ENCODE data around the gene WDR26. TPM values are rescaled to one million over a fixed set of nuclear protein-coding genes. Genes with fewer than 3 reads are reported as not detected.

Gene WDR26
- total RNA-seq (2012; rRNA removed) (23.8 and 41.4 TPM in 2 replicates), polyA plus RNA-seq (2012; rRNA removed) (31.1 and 46.4 TPM in 2 replicates), Bru-seq, nascent RNA (percentile 98 among the genes with signal in this experiment), BruChase-seq, experiment 1, labeled RNA remaining after a 6-hour chase (percentile 98 among the genes with signal in this experiment), BruChase-seq, experiment 2, labeled RNA remaining after a 2-hour chase (percentile 98 among the genes with signal in this experiment)
- 13.2 and 15.6 TPM in 2 replicates for polyA plus RNA-seq (2012; cell fraction: cytosol; rRNA removed)
- 14.3 and 60.9 TPM in 2 replicates for polyA plus RNA-seq (2012; cell fraction: nucleus; rRNA removed; ENCODE audit: low replicate concordance)
- long read RNA-seq, full-length matches to known transcripts, result 18 of 69 reads
- long read RNA-seq, partial matches to known transcripts, result 4 of 69 reads
- long read RNA-seq, other reads (novel, unspliced or antisense), result 47 of 69 reads

- peak within 1 kb of the TSS; percentile 95 for H2AFZ ChIP-seq (replicated peaks; ENCODE audit: low read length, poor library complexity)
- 2% methylated on average over 23 of the region's 46 CpGs; no CpG with 5 or more reads in 1 of the 2 experiments for WGBS, 2 experiments (ENCODE audit: extremely low coverage in 2 of 2, insufficient read length in 1 of 2)
- peak; percentile 74 for ATAC-seq (ENCODE audit: low read depth)
- peak within 1 kb of the TSS; percentile 92 for H3K9ac ChIP-seq (ENCODE audit: low read depth, low read length)
- H3K79me1 ChIP-seq (ENCODE audit: low read depth in 1 of 2, low read length in 2 of 2), result peaks cover 9 to 36% of the 10 kb centered on the region in 2 experiments
- H2AK5ac ChIP-seq (ENCODE audit: low read depth, low read length), result peak within 1 kb of the TSS; percentile 100
- no peaks in the 10 kb centered on the region; the same call in 1 of the 2 replicates for H3K36me3 ChIP-seq (ENCODE audit: control insufficient read depth, insufficient read depth, low read length)
- peak within 1 kb of the TSS; percentile 95 for H4K5ac ChIP-seq (ENCODE audit: low read depth, low read length)
- no peaks in the 10 kb centered on the region for H3K27me3 ChIP-seq (ENCODE audit: control insufficient read depth, insufficient read depth, low read length)
- DNase-seq, result peak; percentile 80
- no TSS peak for BruUV-seq (replicated peaks)
- H3K4ac ChIP-seq (ENCODE audit: low read depth, low read length), result peak within 1 kb of the TSS; percentile 99
- peak within 1 kb of the TSS; percentile 53 for H2BK15ac ChIP-seq (ENCODE audit: low read depth, low read length)
- H3K4me2 ChIP-seq (ENCODE audit: low read depth, low read length), result peak within 1 kb of the TSS; percentile 97
- H3K18ac ChIP-seq (ENCODE audit: low read depth, low read length), result peak within 1 kb of the TSS; percentile 94
- dilution Hi-C loops (cut with HindIII; ENCODE audit: low sequenced_read_pairs, unreplicated experiment) (no loop called here), intact Hi-C loops (cut with micrococcal nuclease) (loop anchor here (1.0 to 10.0 kb wide), 4 partner anchors 22 to 490 kb away; partner anchors contain the start of gene DNAH14), in situ Hi-C loops (cut with MboI; ENCODE audit: low sequenced_read_pairs) (no loop called here)
- peaks cover 7% of the 10 kb centered on the region for H3K9me1 ChIP-seq (ENCODE audit: insufficient read depth, low read length)
- H3K4me1 ChIP-seq (ENCODE audit: control insufficient read depth, insufficient read depth, low read length), result peaks cover 4% of the 10 kb centered on the region; the same call in 1 of the 2 replicates
- no peaks in the 10 kb centered on the region for H3K9me3 ChIP-seq (ENCODE audit: control insufficient read depth, insufficient read depth, low read length)
- H2AK9ac ChIP-seq (replicated peaks; ENCODE audit: low read depth, low read length, poor library complexity), result peak within 1 kb of the TSS; percentile 98
- peak within 1 kb of the TSS; percentile 77 for H3K4me3 ChIP-seq (ENCODE audit: insufficient read depth, low read depth, low read length)
- H2BK120ac ChIP-seq (ENCODE audit: low read depth, low read length), result peak within 1 kb of the TSS; percentile 75
- H3K14ac ChIP-seq (replicated peaks; ENCODE audit: low read depth, low read length), result peak within 1 kb of the TSS; percentile 96
- ChIA-PET CTCF (interaction anchor here (2.2 kb wide), 1 partner anchor 22 kb away, joined by 8 read pairs; no protein-coding TSS in a partner anchor), POLR2A (ENCODE audit: unreplicated experiment) (interaction anchor here (0.6 to 0.8 kb wide), 3 partner anchors 21 to 96 kb away, joined by 3 to 5 read pairs (median 3); no protein-coding TSS in a partner anchor)
- H4K91ac ChIP-seq (ENCODE audit: insufficient read depth, low read depth, low read length), result peak within 1 kb of the TSS; percentile 87
- H4K8ac ChIP-seq (ENCODE audit: low read depth in 2 of 2, low read length in 2 of 2), result peak within 1 kb of the TSS; percentile 97 to 99
- peak within 1 kb of the TSS; percentile 94 for H3K23ac ChIP-seq (ENCODE audit: low read depth, low read length)
- peak within 1 kb of the TSS; percentile 96 for H2BK5ac ChIP-seq (ENCODE audit: low read depth, low read length, poor library complexity, severe bottlenecking)
- H3K56ac ChIP-seq (ENCODE audit: extremely low read depth, insufficient read depth, low read length), result peak within 1 kb of the TSS; percentile 45; the same call in 1 of the 2 replicates
- peaks cover 32% of the 10 kb centered on the region for H4K20me1 ChIP-seq (ENCODE audit: insufficient read depth, low read length)
- H3K27ac ChIP-seq (ENCODE audit: insufficient read depth, low read length), result peak within 1 kb of the TSS; percentile 99
- H2BK20ac ChIP-seq (ENCODE audit: low read depth, low read length), result peak within 1 kb of the TSS; percentile 85
- TF ChIP-seq FOS (IDR thresholded peaks at IDR 0.05; ENCODE audit: low read depth, low read length), result no peak
- TF ChIP-seq RAD21 (IDR thresholded peaks at IDR 0.05; ENCODE audit: low read length), result no peak
- TF ChIP-seq MAFK (IDR thresholded peaks at IDR 0.05; ENCODE audit: low read depth, low read length), result no peak
- peak; percentile 69 for TF ChIP-seq USF2 (IDR thresholded peaks at IDR 0.05; ENCODE audit: low read depth, low read length)
- TF ChIP-seq MXI1 (IDR thresholded peaks at IDR 0.05; ENCODE audit: borderline replicate concordance, low read depth, low read length), result peak; percentile 83; the same call in 1 of the 2 replicates
- peak; percentile 90 for TF ChIP-seq POLR2A (IDR thresholded peaks at IDR 0.05; ENCODE audit: low read depth, low read length)
- 0 out of 2 replicates have a peak, but pooled peaks have one; percentile 8 for TF ChIP-seq CTCF (conservative IDR thresholded peaks at IDR 0.05; ENCODE audit: low read depth, low read length)
- no peak for TF ChIP-seq SMC3 (IDR thresholded peaks at IDR 0.05; ENCODE audit: low read depth, low read length)
- TF ChIP-seq MAZ (IDR thresholded peaks at IDR 0.05; ENCODE audit: borderline replicate concordance, low read depth, low read length), result peak; percentile 65; the same call in 1 of the 2 replicates
- TF ChIP-seq CEBPB (IDR thresholded peaks at IDR 0.05; ENCODE audit: low read depth, low read length), result no peak
- TF ChIP-seq RFX5 (IDR thresholded peaks at IDR 0.05; ENCODE audit: low read depth, low read length), result no peak
- TF ChIP-seq NFE2L2 (IDR thresholded peaks at IDR 0.05; ENCODE audit: low read depth, low read length), result no peak
These were observed at the start of gene WDR26 for GRCh38 chr1:224434691-224435317. TSS of gene WDR26 (minus strand) at chr1:224434797.
